Esophagus squamous epithelium (tissue), 4 donors: ENCODE results near the gene VWA8.

Experiments used
- CTCF ChIP-seq, 6 experiments: fragments of 450-650 bp in 4 of 6; fragments of 200-600 bp in 2 of 6; sonication (generic) in 2 of 6; IDR thresholded peaks; one replicate each; pipeline ENCODE4 v1.5.1; 2016 to 2019; ENCODE audit warnings: antibody characterized with exemption in 6 of 6, mild to moderate bottlenecking in 4 of 6, moderate library complexity in 4 of 6
- POLR2A ChIP-seq, 4 donors: fragments of 450-650 bp; IDR thresholded peaks; one replicate each; pipeline ENCODE4 v1.6.1; 2017; ENCODE audit warnings: antibody characterized with exemption in 4 of 4, mild to moderate bottlenecking in 4 of 4, moderate library complexity in 3 of 4

- TF ChIP-seq CTCF (IDR thresholded peaks at IDR 0.05) (no peak), POLR2A (IDR thresholded peaks at IDR 0.05) (no peak)
Measured at GRCh38 chr13:41597348-41598041, 363.4 kb downstream of the VWA8 start.
